HuH-7.5 (cell line): ENCODE results near the gene LYZ.
"Not testable (repeated sequence)": the region's sequence is repeated elsewhere in the genome, so short reads cannot be mapped to it uniquely, and the experiment has no call there.

Experiments used
- DNase-seq: peaks from one replicate; pipeline ENCODE4 v3.0.0; 2011; ENCODE audit warnings: low spot score

Gene LYZ

DNA sequence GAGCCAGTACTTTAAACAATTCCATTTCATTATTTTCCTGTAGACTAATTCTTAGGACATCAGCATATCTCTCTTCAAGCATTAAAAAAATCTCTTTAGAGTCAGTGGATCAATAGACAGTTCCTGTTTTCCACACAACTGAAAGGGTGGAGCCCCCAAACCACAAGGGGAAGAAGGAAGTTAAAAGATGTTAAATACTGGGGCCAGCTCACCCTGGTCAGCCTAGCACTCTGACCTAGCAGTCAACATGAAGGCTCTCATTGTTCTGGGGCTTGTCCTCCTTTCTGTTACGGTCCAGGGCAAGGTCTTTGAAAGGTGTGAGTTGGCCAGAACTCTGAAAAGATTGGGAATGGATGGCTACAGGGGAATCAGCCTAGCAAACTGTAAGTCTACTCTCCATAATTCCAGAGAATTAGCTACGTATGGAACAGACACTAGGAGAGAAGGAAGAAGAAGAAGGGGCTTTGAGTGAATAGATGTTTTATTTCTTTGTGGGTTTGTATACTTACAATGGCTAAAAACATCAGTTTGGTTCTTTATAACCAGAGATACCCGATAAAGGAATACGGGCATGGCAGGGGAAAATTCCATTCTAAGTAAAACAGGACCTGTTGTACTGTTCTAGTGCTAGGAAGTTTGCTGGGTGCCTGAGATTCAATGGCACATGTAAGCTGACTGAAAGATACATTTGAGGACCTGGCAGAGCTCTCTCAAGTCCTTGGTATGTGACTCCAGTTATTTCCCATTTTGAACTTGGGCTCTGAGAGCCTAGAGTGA lies at the start of gene LYZ:
Gene LYZ (plus strand): TSS at position 220 of the 777 bp plus-strand sequence. CDS start 28 bp downstream, at position 248.
- peak; percentile 20 for DNase-seq

- no peak for DNase-seq
Measured at GRCh38 chr12:69298947-69299346, 49.2 kb upstream of the LYZ start.

DNA sequence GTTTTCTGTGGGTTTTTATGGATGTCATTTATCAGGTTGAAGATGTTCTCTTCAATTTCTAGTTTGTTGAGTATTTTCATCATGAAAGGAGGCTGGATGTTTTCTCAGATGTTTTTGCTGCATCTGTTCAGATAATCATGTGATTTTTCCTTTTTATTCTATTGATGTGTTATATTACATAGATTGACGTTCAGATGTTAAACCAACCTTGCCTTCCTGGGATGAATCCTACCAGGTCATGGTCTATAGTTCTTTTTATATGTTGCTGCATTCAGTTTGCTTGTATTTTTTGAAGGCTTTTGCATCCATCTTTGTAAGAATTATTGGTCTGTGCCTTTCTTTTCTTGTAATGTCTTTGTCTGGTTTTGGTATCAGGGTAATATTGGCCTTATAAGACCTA lies 43.9 kb upstream of the LYZ start:
- no peak for DNase-seq

DNA sequence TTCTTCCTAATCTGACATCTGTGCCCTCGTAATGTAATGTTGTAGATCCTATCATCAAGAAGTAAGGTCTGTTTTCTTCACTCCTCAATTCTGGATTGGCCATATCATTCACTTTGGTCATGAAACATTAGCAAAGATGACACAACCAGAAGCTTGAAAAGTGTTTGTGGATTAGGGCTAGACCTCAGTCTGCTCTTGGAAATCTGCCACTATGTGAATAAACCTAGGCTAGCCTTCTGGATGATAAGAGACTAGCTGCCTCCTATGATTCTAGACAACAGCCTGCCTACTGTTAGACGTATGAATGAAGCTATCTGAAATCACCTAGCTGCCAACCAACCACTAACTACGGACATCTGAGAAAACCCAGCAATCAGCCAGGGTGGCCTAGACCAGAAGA lies 38.7 kb upstream of the LYZ start:
- no peak for DNase-seq

- DNase-seq: no peak
Measured at GRCh38 chr12:69313209-69313608, 35.0 kb upstream of the LYZ start.

DNA sequence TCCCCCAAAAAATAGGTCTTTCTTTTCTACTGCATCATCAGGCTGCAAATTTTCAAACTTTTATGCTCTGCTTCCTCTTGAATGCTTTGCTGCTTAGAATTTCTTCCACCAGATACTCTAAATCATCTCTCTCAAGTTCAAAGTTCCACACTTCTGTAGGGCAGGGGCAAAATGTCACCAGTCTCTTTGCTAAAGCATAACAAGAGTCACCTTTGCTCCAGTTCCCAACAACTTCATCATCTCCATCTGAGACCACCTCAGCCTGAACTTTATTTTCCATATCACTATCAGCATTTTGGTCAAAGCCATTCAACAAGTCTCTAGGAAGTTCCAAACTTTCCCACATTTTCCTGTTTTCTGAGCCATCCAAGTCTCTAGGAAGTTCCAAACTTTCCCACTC lies 31.4 kb upstream of the LYZ start:
- not testable (repeated sequence) for DNase-seq

- DNase-seq: not testable (repeated sequence)
Measured at GRCh38 chr12:69317233-69317632, 30.9 kb upstream of the LYZ start.

- DNase-seq: no peak
Measured at GRCh38 chr12:69318225-69318624, 30.0 kb upstream of the LYZ start.

DNA sequence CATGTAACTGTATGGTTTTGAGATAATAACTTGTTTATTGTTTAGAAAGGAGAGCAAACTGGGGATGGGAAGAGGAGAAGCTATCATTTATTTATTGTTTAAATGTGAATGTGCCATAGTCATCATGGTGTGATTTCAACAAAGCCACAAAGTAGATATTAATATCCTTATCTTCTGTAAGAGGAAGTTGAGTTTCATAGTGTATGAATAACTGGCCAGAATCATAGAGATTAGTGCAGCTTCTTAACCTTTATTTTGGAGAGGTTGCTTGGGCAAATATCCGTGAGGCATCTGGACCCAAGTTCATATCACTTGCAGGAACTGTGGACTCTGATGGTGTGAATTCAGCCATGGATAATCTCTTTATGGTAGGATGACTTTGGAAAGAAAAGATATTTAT lies 26.8 kb upstream of the LYZ start:
- no peak for DNase-seq

DNA sequence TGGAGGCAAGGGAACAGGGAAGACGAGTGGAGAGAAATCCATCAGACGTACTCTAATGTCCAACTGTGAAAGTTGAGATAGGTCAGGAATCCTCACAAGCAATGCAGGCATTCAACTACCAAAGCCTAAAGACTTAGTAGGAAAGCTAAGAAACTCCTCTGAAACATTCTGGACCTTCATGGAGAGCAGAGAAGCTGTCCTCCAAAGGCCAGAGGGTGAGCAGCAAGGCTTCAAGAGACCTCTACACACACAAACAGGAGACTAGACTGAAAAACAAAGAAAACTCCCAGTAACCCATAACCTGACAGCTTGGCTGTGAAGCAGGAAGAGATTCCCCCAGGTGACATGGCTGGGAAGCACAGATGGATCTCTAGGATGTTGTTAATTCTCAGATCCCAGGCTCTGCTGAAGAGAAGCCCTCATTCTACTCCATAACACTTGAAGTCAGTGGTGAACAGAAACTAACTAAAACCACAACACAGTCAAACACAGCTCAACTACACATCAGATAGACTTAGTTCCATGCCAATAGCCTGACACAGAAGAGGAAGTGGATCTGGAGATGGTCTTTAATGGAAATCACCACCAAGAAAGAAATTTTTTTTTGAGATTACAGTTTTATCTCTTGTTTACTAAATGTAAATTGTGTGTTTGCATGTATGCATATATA lies 23.2 kb upstream of the LYZ start:
- no peak for DNase-seq

DNA sequence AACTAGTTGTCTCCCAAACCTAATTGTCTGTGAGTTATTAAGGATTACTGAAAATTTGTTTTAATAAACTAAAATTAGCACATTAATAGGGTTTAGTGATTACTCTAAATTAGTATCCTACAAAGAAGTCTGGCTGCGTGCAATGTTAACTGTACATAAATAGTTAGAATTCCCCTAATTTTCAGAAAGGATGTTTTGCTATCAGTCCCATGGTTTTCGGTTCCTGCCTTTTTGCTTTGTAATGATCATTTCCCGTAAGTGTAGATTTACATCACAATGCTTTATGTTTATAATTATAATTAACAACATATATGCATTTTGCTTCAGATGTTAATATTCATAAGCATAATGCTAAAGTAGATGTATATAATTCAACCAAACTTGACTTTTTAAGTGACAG lies 19.8 kb upstream of the LYZ start:
- no peak for DNase-seq

- DNase-seq: no peak
Measured at GRCh38 chr12:69329669-69330428, 18.3 kb upstream of the LYZ start.

- no peak for DNase-seq
Measured at GRCh38 chr12:69330475-69331473, 17.4 kb upstream of the LYZ start.

DNA sequence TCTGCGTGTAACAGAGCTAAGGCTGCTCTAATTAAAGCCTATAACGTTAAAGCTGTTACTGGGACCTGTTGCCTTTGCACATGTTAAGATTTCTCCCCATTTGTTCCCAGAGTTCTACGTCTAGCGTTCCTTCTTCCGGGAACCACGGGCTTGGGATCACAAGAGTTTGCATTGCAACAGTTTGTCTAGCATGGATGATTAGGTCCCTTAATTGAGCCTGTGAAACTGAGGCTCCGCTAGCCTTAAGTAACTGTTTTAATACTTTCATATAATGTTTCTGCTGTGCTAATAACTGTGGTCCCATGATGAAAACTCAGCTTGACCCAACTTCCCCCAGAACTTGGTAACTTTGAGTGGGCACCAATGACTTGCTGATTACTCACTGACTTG lies 16.7 kb upstream of the LYZ start:
- DNase-seq: no peak

DNA sequence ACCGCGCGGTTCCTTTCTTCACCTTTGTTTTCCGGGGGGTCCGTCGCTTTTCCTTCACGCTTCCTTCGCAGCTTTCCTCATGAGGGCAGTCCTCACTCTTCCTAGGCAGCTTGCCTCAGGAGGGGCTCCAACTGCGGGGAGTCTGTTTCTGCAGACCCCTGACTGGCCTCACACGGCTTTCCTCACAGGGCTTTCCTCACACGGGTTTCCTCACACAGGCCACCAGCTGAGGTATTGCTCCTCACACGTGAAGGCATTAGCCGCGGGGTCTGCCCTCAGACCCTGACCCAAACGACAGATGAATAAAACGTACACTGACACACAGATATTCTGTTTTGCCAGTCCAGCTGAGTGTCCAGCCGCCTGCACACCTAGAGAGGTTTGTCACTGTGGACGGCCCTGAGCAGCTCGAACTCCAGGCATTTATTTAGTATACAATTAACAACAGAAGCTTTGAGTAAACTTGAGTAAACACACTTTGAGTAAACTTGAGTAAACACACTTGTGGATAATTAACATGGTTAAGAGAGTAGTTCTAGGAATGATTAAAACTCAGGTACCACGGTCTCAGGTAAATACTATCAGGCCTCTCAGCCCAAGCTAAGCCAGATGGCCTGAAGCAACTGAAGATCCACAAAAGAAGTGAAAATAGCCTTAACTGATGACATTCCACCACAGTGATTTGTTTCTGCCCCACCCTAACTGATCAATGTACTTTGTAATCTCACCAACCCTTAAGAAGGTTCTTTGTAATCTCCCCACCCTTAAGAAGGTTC lies 16.1 kb upstream of the LYZ start:
- DNase-seq: no peak

GRCh38 chr12:69332815-69333358 lies 15.3 kb upstream of the LYZ start:
- no peak for DNase-seq

GRCh38 chr12:69334158-69334557 lies 14.0 kb upstream of the LYZ start:
- DNase-seq: no peak

- DNase-seq: no peak
Measured at GRCh38 chr12:69337311-69338090, 10.7 kb upstream of the LYZ start.

DNA sequence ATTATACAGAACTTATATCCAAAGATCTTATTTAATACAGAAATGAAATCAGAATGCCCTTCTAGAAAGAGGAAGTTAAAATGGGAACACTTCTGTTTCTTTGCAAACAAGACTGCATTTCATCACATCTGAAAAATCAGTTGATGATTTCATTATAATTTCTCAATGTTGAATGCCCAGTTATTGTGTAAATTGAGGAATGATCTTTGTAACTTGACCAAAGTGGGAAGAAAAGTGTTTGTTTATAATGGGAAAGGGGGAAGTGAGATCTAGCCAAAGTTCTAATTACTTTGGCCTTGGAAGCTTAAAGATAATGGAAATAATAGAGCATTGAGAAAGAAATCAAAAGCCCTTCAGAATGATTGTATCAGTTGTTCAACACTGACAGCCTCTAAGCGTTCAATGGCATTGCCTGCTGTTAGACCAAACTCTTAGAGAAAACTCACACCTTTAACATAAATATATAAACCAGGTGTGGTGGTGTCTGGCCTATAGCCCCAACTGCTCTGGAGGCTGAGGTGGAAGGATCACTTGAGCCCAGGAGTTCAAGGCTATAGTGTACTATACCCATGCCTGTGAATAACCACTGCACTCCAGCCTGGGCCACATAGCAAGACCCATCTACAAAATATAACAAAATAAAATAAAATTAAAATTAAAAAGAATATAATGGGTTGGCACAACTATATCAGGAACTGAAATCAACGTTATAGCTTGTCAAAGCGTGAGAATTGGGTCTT lies 9.9 kb upstream of the LYZ start:
- no peak for DNase-seq
